T-helper 2 cell treated with Interferon-gamma antibody and Interleukin-4, amounts not matched to agents 5 μg/mL and 100 μg/mL, for 36 hours (primary cell): Measurements from ENCODE around the gene FCHO2.
"Not testable (repeated sequence)": the region's sequence is repeated elsewhere in the genome, so short reads cannot be mapped to it uniquely, and the experiment has no call there.

Source experiments
- DNase-seq: peaks from one replicate; pipeline ENCODE4 v3.0.0; 2021; ENCODE audit warnings: low spot score
- H3K27ac Mint-ChIP-seq: one replicate; pipeline ENCODE4 v1.8.0; 2021; ENCODE audit warnings: mild to moderate bottlenecking, mixed read lengths
- H3K27me3 Mint-ChIP-seq: one replicate; pipeline ENCODE4 v1.8.0; 2021; ENCODE audit warnings: low read depth, mixed read lengths
- H3K36me3 Mint-ChIP-seq: one replicate; pipeline ENCODE4 v1.8.0; 2021; ENCODE audit warnings: low read depth, mixed read lengths
- H3K4me1 Mint-ChIP-seq: one replicate; pipeline ENCODE4 v1.8.0; 2021; ENCODE audit warnings: low read depth, mixed read lengths
- H3K4me3 Mint-ChIP-seq: one replicate; pipeline ENCODE4 v1.8.0; 2022; ENCODE audit warnings: mild to moderate bottlenecking, moderate library complexity, mixed read lengths
- H3K9me3 Mint-ChIP-seq: one replicate; pipeline ENCODE4 v1.8.0; 2021; ENCODE audit warnings: mixed read lengths

FCHO2 gene

GRCh38 chr5:72988769-72989168 is 32.9 kb downstream of the FCHO2 start:
- Mint-ChIP-seq H3K4me1 (peaks cover 2% of the 10 kb centered on the region), H3K4me3 (no peak overlapping the region), H3K27ac (no peak overlapping the region), H3K36me3 (no peaks in the 10 kb centered on the region), H3K9me3 (no peaks in the 10 kb centered on the region), H3K27me3 (peaks cover 28% of the 10 kb centered on the region)
- DNase-seq, result no peak

GRCh38 chr5:72991394-72991793 is 35.6 kb downstream of the FCHO2 start:
- H3K36me3 Mint-ChIP-seq, result no peaks in the 10 kb centered on the region
- no peak overlapping the region for H3K4me3 Mint-ChIP-seq
- H3K27me3 Mint-ChIP-seq, result peaks cover 20% of the 10 kb centered on the region
- H3K9me3 Mint-ChIP-seq, result peaks cover 4% of the 10 kb centered on the region
- no peak overlapping the region for H3K27ac Mint-ChIP-seq
- no peak for DNase-seq
- H3K4me1 Mint-ChIP-seq, result peaks cover 2% of the 10 kb centered on the region

GRCh38 chr5:72994578-72994977 is 38.7 kb downstream of the FCHO2 start:
- DNase-seq, result no peak
- no peaks in the 10 kb centered on the region for H3K36me3 Mint-ChIP-seq
- H3K9me3 Mint-ChIP-seq, result peaks cover 4% of the 10 kb centered on the region
- H3K27ac Mint-ChIP-seq, result no peak overlapping the region
- no peak overlapping the region for H3K4me3 Mint-ChIP-seq
- H3K27me3 Mint-ChIP-seq, result peaks cover 15% of the 10 kb centered on the region
- peaks cover 2% of the 10 kb centered on the region for H3K4me1 Mint-ChIP-seq

- H3K27ac Mint-ChIP-seq, result no peak overlapping the region
- no peak overlapping the region for H3K4me3 Mint-ChIP-seq
- no peaks in the 10 kb centered on the region for H3K36me3 Mint-ChIP-seq
- no peak for DNase-seq
- peaks cover 15% of the 10 kb centered on the region for H3K27me3 Mint-ChIP-seq
- H3K4me1 Mint-ChIP-seq, result no peaks in the 10 kb centered on the region
- peaks cover 4% of the 10 kb centered on the region for H3K9me3 Mint-ChIP-seq
Measured at GRCh38 chr5:72996632-72997031, 40.8 kb downstream of the FCHO2 start.

GRCh38 chr5:72999916-73000315 is 44.1 kb downstream of the FCHO2 start:
- no peaks in the 10 kb centered on the region for H3K4me1 Mint-ChIP-seq
- DNase-seq, result no peak
- no peak overlapping the region for H3K4me3 Mint-ChIP-seq
- H3K27ac Mint-ChIP-seq, result no peak overlapping the region
- H3K36me3 Mint-ChIP-seq, result no peaks in the 10 kb centered on the region
- no peaks in the 10 kb centered on the region for H3K27me3 Mint-ChIP-seq
- no peaks in the 10 kb centered on the region for H3K9me3 Mint-ChIP-seq

- Mint-ChIP-seq H3K9me3 (no peaks in the 10 kb centered on the region), H3K27ac (no peak overlapping the region), H3K4me3 (no peak overlapping the region), H3K36me3 (no peaks in the 10 kb centered on the region), H3K27me3 (peaks cover 2% of the 10 kb centered on the region), H3K4me1 (no peaks in the 10 kb centered on the region)
- DNase-seq, result no peak
Measured at GRCh38 chr5:73005886-73006285, 50.0 kb downstream of the FCHO2 start.

- Mint-ChIP-seq H3K36me3 (no peaks in the 10 kb centered on the region), H3K27ac (no peak overlapping the region), H3K4me1 (no peaks in the 10 kb centered on the region), H3K4me3 (no peak overlapping the region), H3K27me3 (peaks cover 2% of the 10 kb centered on the region), H3K9me3 (no peaks in the 10 kb centered on the region)
- no peak for DNase-seq
Measured at GRCh38 chr5:73007051-73007450, 51.2 kb downstream of the FCHO2 start.

GRCh38 chr5:73008831-73009230 is 53.0 kb downstream of the FCHO2 start:
- no peaks in the 10 kb centered on the region for H3K36me3 Mint-ChIP-seq
- H3K27ac Mint-ChIP-seq, result no peak overlapping the region
- H3K4me1 Mint-ChIP-seq, result no peaks in the 10 kb centered on the region

GRCh38 chr5:73011612-73012011 is 55.8 kb downstream of the FCHO2 start:
- not testable (repeated sequence) for H3K4me3 Mint-ChIP-seq, H3K27ac Mint-ChIP-seq, H3K27me3 Mint-ChIP-seq, DNase-seq, H3K9me3 Mint-ChIP-seq, H3K36me3 Mint-ChIP-seq, H3K4me1 Mint-ChIP-seq

More at GRCh38 chr5:73008831-73009230, 53.0 kb downstream of the FCHO2 start:
- H3K4me3 Mint-ChIP-seq, result no peak overlapping the region
- peaks cover 5% of the 10 kb centered on the region for H3K27me3 Mint-ChIP-seq
- H3K9me3 Mint-ChIP-seq, result no peaks in the 10 kb centered on the region
- DNase-seq, result no peak

GRCh38 chr5:73018892-73019291 is 63.1 kb downstream of the FCHO2 start:
- Mint-ChIP-seq H3K4me1 (no peaks in the 10 kb centered on the region), H3K4me3 (no peak overlapping the region), H3K27ac (no peak overlapping the region), H3K36me3 (no peaks in the 10 kb centered on the region), H3K27me3 (peaks cover 4% of the 10 kb centered on the region), H3K9me3 (no peaks in the 10 kb centered on the region)
- DNase-seq, result no peak

GRCh38 chr5:73019766-73020165 is 63.9 kb downstream of the FCHO2 start:
- peaks cover 5% of the 10 kb centered on the region for H3K27me3 Mint-ChIP-seq
- DNase-seq, result no peak
- no peaks in the 10 kb centered on the region for H3K4me1 Mint-ChIP-seq
- no peak overlapping the region for H3K27ac Mint-ChIP-seq
- H3K9me3 Mint-ChIP-seq, result no peaks in the 10 kb centered on the region
- no peak overlapping the region for H3K4me3 Mint-ChIP-seq
- H3K36me3 Mint-ChIP-seq, result no peaks in the 10 kb centered on the region

- H3K4me3 Mint-ChIP-seq, result no peak overlapping the region
- no peaks in the 10 kb centered on the region for H3K4me1 Mint-ChIP-seq
- H3K27ac Mint-ChIP-seq, result no peak overlapping the region
- H3K9me3 Mint-ChIP-seq, result no peaks in the 10 kb centered on the region
- peaks cover 3% of the 10 kb centered on the region for H3K27me3 Mint-ChIP-seq
- no peaks in the 10 kb centered on the region for H3K36me3 Mint-ChIP-seq
- no peak for DNase-seq
Measured at GRCh38 chr5:73022471-73023169, 66.8 kb downstream of the FCHO2 start.

- H3K4me3 Mint-ChIP-seq, H3K4me1 Mint-ChIP-seq, H3K36me3 Mint-ChIP-seq, H3K27me3 Mint-ChIP-seq, H3K9me3 Mint-ChIP-seq, H3K27ac Mint-ChIP-seq, DNase-seq: not testable (repeated sequence)
Measured at GRCh38 chr5:73024946-73025544, 69.2 kb downstream of the FCHO2 start.

- no peaks in the 10 kb centered on the region for H3K9me3 Mint-ChIP-seq
- H3K27ac Mint-ChIP-seq, result no peak overlapping the region
- DNase-seq, result no peak
- H3K36me3 Mint-ChIP-seq, result no peaks in the 10 kb centered on the region
- no peaks in the 10 kb centered on the region for H3K4me1 Mint-ChIP-seq
- no peak overlapping the region for H3K4me3 Mint-ChIP-seq
- H3K27me3 Mint-ChIP-seq, result peaks cover 4% of the 10 kb centered on the region
Measured at GRCh38 chr5:73027361-73027760, 71.5 kb downstream of the FCHO2 start.

GRCh38 chr5:73027816-73028215 is 72.0 kb downstream of the FCHO2 start:
- H3K36me3 Mint-ChIP-seq, result no peaks in the 10 kb centered on the region
- no peak overlapping the region for H3K4me3 Mint-ChIP-seq

More at GRCh38 chr5:73027816-73028215, 72.0 kb downstream of the FCHO2 start:
- DNase-seq, result no peak
- Mint-ChIP-seq H3K4me1 (no peaks in the 10 kb centered on the region), H3K27ac (no peak overlapping the region), H3K27me3 (peaks cover 4% of the 10 kb centered on the region), H3K9me3 (no peaks in the 10 kb centered on the region)
